GM12878 (cell line): ENCODE data around the gene PHC1. TPM values are rescaled to one million over a fixed set of nuclear protein-coding genes. Genes with fewer than 3 reads are reported as not detected.

Experiments
- ATAC-seq: fragments of 200-7000 bp; cut with Tn5 transposase; 3 replicates; pipeline ENCODE4 v1.9.1; 2020; ENCODE audit warnings: mild to moderate bottlenecking, moderate library complexity
- BruUV-seq: library from RNA; stranded (reverse); fragments of 400-500 nt; replicated peaks from 2 replicates; lab custom pipeline; 2021; lab: Mats Ljungman, UMichigan
- CTCF ChIA-PET: fragments of 300-600 bp; sonication (Branson Sonifier 250); formaldehyde crosslinking; extraction: SDS; loops from one replicate; lab custom pipeline; 2021; ENCODE audit warnings: inconsistent platforms; lab: Yijun Ruan, JAX
- POLR2A ChIA-PET: fragments of 350-600 bp; formaldehyde crosslinking; extraction: SDS; loops from one replicate; lab custom pipeline; 2021; ENCODE audit warnings: inconsistent platforms; lab: Charles Lee
- RAD21 ChIA-PET: fragments of 300-600 bp; sonication (Branson Sonifier 250); formaldehyde crosslinking; loops from one replicate; lab custom pipeline; 2023; ENCODE audit warnings: antibody characterized with exemption; ENCODE audit not compliant: unreplicated experiment; lab: Charles Lee
- SMC1A ChIA-PET: fragments of 300-600 bp; sonication (Branson Sonifier 250); formaldehyde crosslinking; loops from one replicate; lab custom pipeline; 2023; ENCODE audit not compliant: unreplicated experiment, uncharacterized antibody; lab: Charles Lee
- DNase-seq: peaks from one replicate; pipeline ENCODE4 v3.0.0-alpha.2; 2011; ENCODE audit warnings: low read depth, low spot score
- FAIRE-seq: peaks from 3 replicates; lab custom pipeline; 2011; peaks lifted over from hg19 to GRCh38; lab: Jason Lieb, UNC
- H2AFZ ChIP-seq: 2 replicates; pipeline ENCODE4 v1.6.0; 2011; ENCODE audit warnings: low read depth, low read length, control low read depth; ENCODE audit not compliant: control insufficient read depth
- H3K27ac ChIP-seq: 2 replicates; pipeline ENCODE4 v1.5.1; 2011; ENCODE audit warnings: control low read depth; ENCODE audit not compliant: control insufficient read depth, insufficient read depth
- H3K27me3 ChIP-seq, 2 experiments: replicated peaks in 1 of 2; 2 replicates each; pipeline versions ENCODE4 v1.6.0 to v1.6.1; 2011; ENCODE audit warnings: low read length in 1 of 2; ENCODE audit not compliant: control insufficient read depth in 2 of 2, insufficient read depth in 2 of 2
- H3K36me3 ChIP-seq, 2 experiments: 2 replicates each; pipeline ENCODE4 v1.5.1; 2011; ENCODE audit warnings: low read length in 1 of 2; ENCODE audit not compliant: control insufficient read depth in 2 of 2, insufficient read depth in 2 of 2
- H3K4me1 ChIP-seq: 2 replicates; pipeline ENCODE4 v1.6.1; 2011; ENCODE audit warnings: mild to moderate bottlenecking, low read length, moderate library complexity, mixed read lengths; ENCODE audit not compliant: control insufficient read depth, insufficient read depth
- H3K4me2 ChIP-seq: 2 replicates; pipeline ENCODE4 v1.6.0; 2011; ENCODE audit warnings: control low read depth; ENCODE audit not compliant: control insufficient read depth, insufficient read depth
- H3K4me3 ChIP-seq: fragments of 200-600 bp; sonication (generic); 2 replicates; pipeline ENCODE4 v1.5.1; 2016
- H3K79me2 ChIP-seq: 2 replicates; pipeline ENCODE4 v1.6.0; 2011; ENCODE audit warnings: low read length; ENCODE audit not compliant: control insufficient read depth, insufficient read depth
- H3K9ac ChIP-seq: 2 replicates; pipeline ENCODE4 v1.8.0; 2011; ENCODE audit warnings: low read length, control low read depth, mixed read lengths; ENCODE audit not compliant: control insufficient read depth, insufficient read depth
- H3K9me3 ChIP-seq: replicated peaks from 3 replicates; pipeline ENCODE4 v1.5.1; 2011; ENCODE audit warnings: mild to moderate bottlenecking, low read length; ENCODE audit not compliant: control insufficient read depth, insufficient read depth
- H4K20me1 ChIP-seq: 2 replicates; pipeline ENCODE4 v1.6.0; 2011; ENCODE audit not compliant: control insufficient read depth, insufficient read depth
- BMI1 ChIP-seq: fragments of 450-650 bp; IDR thresholded peaks from 2 replicates; pipeline ENCODE4 v1.6.1; 2016; ENCODE audit warnings: mild to moderate bottlenecking, moderate library complexity, borderline replicate concordance
- E2F4 ChIP-seq: IDR thresholded peaks from 2 replicates; pipeline ENCODE4 v1.6.1; 2012; ENCODE audit warnings: low read depth, low read length, improper control_type of control experiment
- EP300 ChIP-seq, 2 experiments: fragments of 150-350 bp in 1 of 2; IDR thresholded peaks; 2 replicates each; pipeline ENCODE4 v1.6.1; 2011 to 2012; ENCODE audit warnings: low read depth in 2 of 2, low read length in 2 of 2, borderline replicate concordance in 1 of 2, improper control_type of control experiment in 1 of 2, inconsistent platforms in 1 of 2; ENCODE audit not compliant: control insufficient read depth in 1 of 2
- GABPA ChIP-seq: IDR thresholded peaks from 2 replicates; pipeline ENCODE4 v1.6.1; 2014; ENCODE audit warnings: antibody characterized with exemption, low read depth, mild to moderate bottlenecking, inconsistent platforms
- HCFC1 ChIP-seq: fragments of 150-350 bp; IDR thresholded peaks from 2 replicates; pipeline ENCODE4 v1.6.1; 2014; ENCODE audit warnings: low read length
- KLF5 ChIP-seq: fragments of 450-650 bp; IDR thresholded peaks from 2 replicates; pipeline ENCODE4 v1.6.1; 2014; ENCODE audit warnings: mild to moderate bottlenecking; ENCODE audit not compliant: partially characterized antibody
- NFXL1 ChIP-seq: fragments of 450-650 bp; IDR thresholded peaks from 2 replicates; pipeline ENCODE4 v1.6.1; 2017; ENCODE audit warnings: antibody characterized with exemption, mild to moderate bottlenecking, borderline replicate concordance
- NFYA ChIP-seq: IDR thresholded peaks from 2 replicates; pipeline ENCODE4 v1.6.1; 2011; ENCODE audit warnings: low read depth, mild to moderate bottlenecking, low read length, improper control_type of control experiment, borderline replicate concordance
- POLR2AphosphoS2 ChIP-seq: IDR thresholded peaks from 2 replicates; pipeline ENCODE4 v1.6.1; 2011; ENCODE audit warnings: low read depth, mild to moderate bottlenecking, low read length, improper control_type of control experiment, moderate library complexity
- TARDBP ChIP-seq: IDR thresholded peaks from 2 replicates; pipeline ENCODE4 v1.6.1; 2016; ENCODE audit warnings: borderline replicate concordance
- USF1 ChIP-seq: IDR thresholded peaks from 2 replicates; pipeline ENCODE4 v1.6.1; 2011; ENCODE audit warnings: borderline replicate concordance, low read depth, mild to moderate bottlenecking, moderate library complexity, mixed read lengths, low read length; ENCODE audit not compliant: insufficient read depth; ENCODE audit errors: extremely low read length
- WRNIP1 ChIP-seq: IDR thresholded peaks from 2 replicates; pipeline ENCODE4 v1.6.1; 2011; ENCODE audit warnings: low read depth, low read length, improper control_type of control experiment, borderline replicate concordance
- YY1 ChIP-seq: IDR thresholded peaks from 2 replicates; pipeline ENCODE4 v1.6.1; 2011; ENCODE audit warnings: low read depth, mild to moderate bottlenecking, low read length
- ZBTB40 ChIP-seq: fragments of 450-650 bp; IDR thresholded peaks from 2 replicates; pipeline ENCODE4 v1.6.1; 2016; ENCODE audit warnings: mild to moderate bottlenecking, moderate library complexity, borderline replicate concordance
- ZNF384 ChIP-seq: IDR thresholded peaks from 2 replicates; pipeline ENCODE4 v1.6.1; 2012; ENCODE audit warnings: low read depth, mild to moderate bottlenecking, low read length, improper control_type of control experiment, borderline replicate concordance
- WGBS: methylation state at CpG from one replicate; pipeline ENCODE4 v1.1.6; 2016; ENCODE audit warnings: low lambda C conversion rate; ENCODE audit not compliant: insufficient replicate concordance, insufficient coverage; ENCODE audit errors: missing lambda C conversion rate; 5-methylcytosine and 5-hydroxymethylcytosine counted together
- in situ Hi-C: fragments of 300-500 bp; cut with MboI; formaldehyde crosslinking; loops from 9 replicates; pipeline ENCODE4 v1.14.3; 2018; ENCODE audit warnings: mixed read lengths
- intact Hi-C: fragments of 100-400 bp; cut with micrococcal nuclease; formaldehyde crosslinking; loops from one replicate; pipeline ENCODE4 v1.14.2; 2022; ENCODE audit not compliant: unreplicated experiment
- polyA plus RNA-seq, 11 experiments: library from polyadenylated mRNA; depleted of rRNA in 4 of 11; unstranded in 6 of 11; stranded (reverse) in 5 of 11; fragments of >200 nt; fragmentation: Nextera tagmentation in 4 of 11; fragmentation: Illumina TruSeq in 1 of 11; extraction: Ambion mirVana in 4 of 11; extraction: Trizol in 1 of 11; gene quantifications; 1 replicate in 1 of 11; 2 replicates in 10 of 11; pipeline versions ENCODE4 v1.2.1 to v1.2.3, GENCODE V29; 2011 to 2016; ENCODE audit warnings: inconsistent platforms in 2 of 11, missing spikeins in 2 of 11, low read depth in 1 of 11
- total RNA-seq, 4 experiments: library from RNA; depleted of rRNA in 3 of 4; stranded (reverse); fragments of >200 nt in 3 of 4; fragmentation: Illumina TruSeq in 1 of 4; extraction: Trizol in 1 of 4; gene quantifications; 2 replicates each; pipeline versions ENCODE4 v1.2.1 to v1.2.3, GENCODE V29; 2013 to 2021

Gene PHC1
- total and polyA plus RNA-seq, 10 of the 15 experiments (the other 5 are each of a cell fraction or from before 2014, with no cell fraction given) = 0.50 to 16.3 (median 2.1) TPM

GRCh38 chr12:8948701-8949341 lies 34.5 kb downstream of the PHC1 start:
- Histone ChIP-seq H3K36me3 (peaks cover 1 to 13% of the 10 kb centered on the region in 2 experiments; a peak in 2 of 4 replicates), H3K27me3 (no peaks in the 10 kb centered on the region), H2AFZ (peak overlapping the region; percentile 91), H3K9me3 (no peaks in the 10 kb centered on the region; the same call in 2 of the 3 replicates), H3K4me2 (peak overlapping the region; percentile 61; the same call in 1 of the 2 replicates), H3K4me1 (peaks cover 10% of the 10 kb centered on the region; the same call in 1 of the 2 replicates), H3K9ac (peak overlapping the region; percentile 74), H4K20me1 (no peaks in the 10 kb centered on the region), H3K79me2 (peaks cover 39% of the 10 kb centered on the region), H3K27ac (peak overlapping the region; percentile 94), H3K4me3 (peak overlapping the region; percentile 86)
- RAD21 ChIA-PET = interaction anchor here (0.8 to 3.3 kb wide), 9 partner anchors 34 to 405 kb away, joined by 3 to 23 read pairs (median 6); partner anchors contain the start of gene PHC1
- POLR2A ChIA-PET = interaction anchor here (0.6 to 2.4 kb wide), 6 partner anchors 22 to 321 kb away, joined by 3 to 8 read pairs (median 4); no protein-coding TSS in a partner anchor
- DNase-seq (no peak), FAIRE-seq (no peak), ATAC-seq (peak; percentile 10; the same call in 2 of the 3 replicates)
- intact Hi-C loops = no loop called here
- SMC1A ChIA-PET = interaction anchor here (1.2 to 3.8 kb wide), 6 partner anchors 35 to 89 kb away, joined by 3 to 36 read pairs (median 6); partner anchors contain the start of gene PHC1
- TSS peak; percentile 70 for BruUV-seq
- in situ Hi-C loops = no loop called here
- WGBS = 2% methylated on average over 15 of the region's 15 CpGs
- CTCF ChIA-PET = interaction anchor here (0.7 to 3.9 kb wide), 13 partner anchors 10 to 300 kb away, joined by 3 to 30 read pairs (median 7); partner anchors contain the start of gene PHC1
- TF ChIP-seq NFYA (no peak), POLR2AphosphoS2 (no peak), ZBTB40 (no peak), USF1 (no peak), YY1 (0 out of 2 replicates have a peak, but pooled peaks have one; percentile 18), NFXL1 (no peak), BMI1 (0 out of 2 replicates have a peak, but pooled peaks have one; percentile 32), WRNIP1 (no peak), ZNF384 (no peak), KLF5 (no peak), TARDBP (no peak), GABPA (no peak), EP300 (IDR thresholded peaks at IDR 0.05; ENCODE audit: borderline replicate concordance in 1 of 2, control insufficient read depth in 1 of 2, low read depth in 2 of 2, low read length in 2 of 2) (no peak), E2F4 (no peak), HCFC1 (no peak)
